Activated T-cell treated with anti-CD3 and anti-CD28 coated beads, Interleukin-2, amount 50 U/mL, for 4 hours (primary cell): ENCODE results near the gene TIMM10. TPM values are rescaled to one million over a fixed set of nuclear protein-coding genes. Genes with fewer than 3 reads are reported as not detected.
A peak's percentile ranks its signal among the peaks of the same experiment; 100 is the strongest.

Experiments
- ATAC-seq, 2 donors: fragments of 200-7000 bp; cut with Tn5 transposase; one replicate each; pipeline ENCODE4 v1.10.0; 2021
- DNase-seq: peaks from one replicate; pipeline ENCODE4 v3.0.0-alpha.2; 2020
- H3K27me3 Mint-ChIP-seq: one replicate; pipeline ENCODE4 v1.8.0; 2021; ENCODE audit warnings: low read depth, mixed read lengths
- H3K36me3 Mint-ChIP-seq: one replicate; pipeline ENCODE4 v1.8.0; 2022; ENCODE audit warnings: mixed read lengths; ENCODE audit not compliant: insufficient read depth
- H3K4me1 Mint-ChIP-seq: one replicate; pipeline ENCODE4 v1.8.0; 2021; ENCODE audit warnings: low read depth, mixed read lengths
- H3K4me3 Mint-ChIP-seq: one replicate; pipeline ENCODE4 v1.8.0; 2021; ENCODE audit warnings: mild to moderate bottlenecking, moderate library complexity, mixed read lengths
- H3K9me3 Mint-ChIP-seq: one replicate; pipeline ENCODE4 v1.8.0; 2021; ENCODE audit warnings: mixed read lengths
- total RNA-seq, 3 donors: library from RNA; stranded (reverse); gene quantifications; one replicate each; pipeline ENCODE4 v1.2.1, GENCODE V29; 2021

TIMM10 gene
- total RNA-seq, result 100 to 1,000 TPM; 152 to 189 (median 154) TPM

- ATAC-seq (peak; percentile 98 to 99), DNase-seq (peak; percentile 91)
- peak within 1 kb of the TSS; percentile 84 for H3K4me3 Mint-ChIP-seq
- peaks cover 9% of the 10 kb centered on the region for H3K36me3 Mint-ChIP-seq
- peaks cover 30% of the 10 kb centered on the region for H3K4me1 Mint-ChIP-seq
- H3K27me3 Mint-ChIP-seq, result no peaks in the 10 kb centered on the region
- no peaks in the 10 kb centered on the region for H3K9me3 Mint-ChIP-seq
These were observed at the start of gene TIMM10 for GRCh38 chr11:57530596-57531507. Gene TIMM10 (minus strand): TSS chr11:57530754. CDS start chr11:57530189, 565 bp downstream.

- H3K9me3 Mint-ChIP-seq, result no peaks in the 10 kb centered on the region
- ATAC-seq, result no peak
These were observed 43.5 kb upstream of the TIMM10 start for GRCh38 chr11:57574061-57574460.

GRCh38 chr11:57571606-57572005 lies 41.1 kb upstream of the TIMM10 start:
- no peak for DNase-seq
- no peak for ATAC-seq
- Mint-ChIP-seq H3K4me1 (peaks cover 14% of the 10 kb centered on the region), H3K9me3 (no peaks in the 10 kb centered on the region), H3K4me3 (no peak overlapping the region), H3K36me3 (no peaks in the 10 kb centered on the region), H3K27me3 (peaks cover 2% of the 10 kb centered on the region)

More at GRCh38 chr11:57574061-57574460, 43.5 kb upstream of the TIMM10 start:
- DNase-seq, result no peak
- Mint-ChIP-seq H3K4me3 (no peak overlapping the region), H3K36me3 (no peaks in the 10 kb centered on the region), H3K27me3 (peaks cover 4% of the 10 kb centered on the region), H3K4me1 (peaks cover 7% of the 10 kb centered on the region)

- Mint-ChIP-seq H3K4me1 (peaks cover 38% of the 10 kb centered on the region), H3K27me3 (no peaks in the 10 kb centered on the region), H3K36me3 (peaks cover 4% of the 10 kb centered on the region), H3K9me3 (no peaks in the 10 kb centered on the region), H3K4me3 (peak overlapping the region; percentile 98)
- ATAC-seq, result peak; percentile 11 to 12
- peak; percentile 89 for DNase-seq
These were observed 37.8 kb upstream of the TIMM10 start for GRCh38 chr11:57568330-57568766.

GRCh38 chr11:57567515-57568329 lies 37.2 kb upstream of the TIMM10 start, which contains the start of gene UBE2L6:
Gene UBE2L6 (minus strand): TSS chr11:57567672. CDS start chr11:57567611, 61 bp downstream.
- peak; percentile 66 for DNase-seq
- peaks cover 43% of the 10 kb centered on the region for H3K4me1 Mint-ChIP-seq
- no peaks in the 10 kb centered on the region for H3K27me3 Mint-ChIP-seq
- H3K36me3 Mint-ChIP-seq, result peaks cover 6% of the 10 kb centered on the region
- no peaks in the 10 kb centered on the region for H3K9me3 Mint-ChIP-seq
- H3K4me3 Mint-ChIP-seq, result peak within 1 kb of the TSS; percentile 98
- ATAC-seq, result peak; percentile 82 to 84

- ATAC-seq (peak; percentile 2 to 3), DNase-seq (peak; percentile 29)
- H3K4me1 Mint-ChIP-seq, result peaks cover 49% of the 10 kb centered on the region
- peaks cover 7% of the 10 kb centered on the region for H3K36me3 Mint-ChIP-seq
- H3K4me3 Mint-ChIP-seq, result peak overlapping the region; percentile 98
- H3K9me3 Mint-ChIP-seq, result no peaks in the 10 kb centered on the region
- no peaks in the 10 kb centered on the region for H3K27me3 Mint-ChIP-seq
These were observed 36.5 kb upstream of the TIMM10 start for GRCh38 chr11:57566905-57567514.

- peaks cover 8% of the 10 kb centered on the region for H3K36me3 Mint-ChIP-seq
- DNase-seq, result peak; percentile 25
- no peaks in the 10 kb centered on the region for H3K9me3 Mint-ChIP-seq
- peak overlapping the region; percentile 98 for H3K4me3 Mint-ChIP-seq
- peak; percentile 24 to 27 for ATAC-seq
- H3K4me1 Mint-ChIP-seq, result peaks cover 50% of the 10 kb centered on the region
- H3K27me3 Mint-ChIP-seq, result no peaks in the 10 kb centered on the region
These were observed 35.7 kb upstream of the TIMM10 start for GRCh38 chr11:57566005-57566904.

- Mint-ChIP-seq H3K36me3 (peaks cover 19% of the 10 kb centered on the region), H3K27me3 (no peaks in the 10 kb centered on the region), H3K9me3 (no peaks in the 10 kb centered on the region), H3K4me1 (peaks cover 46% of the 10 kb centered on the region), H3K4me3 (no peak overlapping the region)
- DNase-seq (no peak), ATAC-seq (no peak)
These were observed 32.0 kb upstream of the TIMM10 start for GRCh38 chr11:57562596-57562995.

GRCh38 chr11:57560146-57560545 lies 29.6 kb upstream of the TIMM10 start:
- Mint-ChIP-seq H3K27me3 (no peaks in the 10 kb centered on the region), H3K36me3 (peaks cover 22% of the 10 kb centered on the region), H3K9me3 (no peaks in the 10 kb centered on the region), H3K4me1 (peaks cover 40% of the 10 kb centered on the region), H3K4me3 (no peak overlapping the region)
- ATAC-seq (no peak), DNase-seq (no peak)

GRCh38 chr11:57556041-57556440 lies 25.5 kb upstream of the TIMM10 start:
- no peaks in the 10 kb centered on the region for H3K27me3 Mint-ChIP-seq
- no peaks in the 10 kb centered on the region for H3K9me3 Mint-ChIP-seq
- peaks cover 3% of the 10 kb centered on the region for H3K4me1 Mint-ChIP-seq
- peaks cover 32% of the 10 kb centered on the region for H3K36me3 Mint-ChIP-seq
- no peak overlapping the region for H3K4me3 Mint-ChIP-seq
- no peak for ATAC-seq
- no peak for DNase-seq

GRCh38 chr11:57555393-57555792 lies 24.8 kb upstream of the TIMM10 start:
- no peak overlapping the region for H3K4me3 Mint-ChIP-seq
- peaks cover 31% of the 10 kb centered on the region for H3K36me3 Mint-ChIP-seq
- H3K27me3 Mint-ChIP-seq, result no peaks in the 10 kb centered on the region
- no peak for DNase-seq
- peaks cover 2% of the 10 kb centered on the region for H3K4me1 Mint-ChIP-seq
- ATAC-seq, result no peak
- H3K9me3 Mint-ChIP-seq, result no peaks in the 10 kb centered on the region

GRCh38 chr11:57552479-57552878 lies 21.9 kb upstream of the TIMM10 start:
- Mint-ChIP-seq H3K4me3 (no peak overlapping the region), H3K36me3 (peaks cover 31% of the 10 kb centered on the region), H3K4me1 (peaks cover 4% of the 10 kb centered on the region), H3K9me3 (no peaks in the 10 kb centered on the region), H3K27me3 (no peaks in the 10 kb centered on the region)
- DNase-seq, result no peak
- ATAC-seq, result no peak

GRCh38 chr11:57551941-57552340 lies 21.4 kb upstream of the TIMM10 start:
- Mint-ChIP-seq H3K4me3 (no peak overlapping the region), H3K27me3 (no peaks in the 10 kb centered on the region), H3K36me3 (peaks cover 31% of the 10 kb centered on the region), H3K9me3 (no peaks in the 10 kb centered on the region), H3K4me1 (peaks cover 8% of the 10 kb centered on the region)
- DNase-seq (no peak), ATAC-seq (no peak)
